ENCODE results near the gene PADI3.

DNA sequence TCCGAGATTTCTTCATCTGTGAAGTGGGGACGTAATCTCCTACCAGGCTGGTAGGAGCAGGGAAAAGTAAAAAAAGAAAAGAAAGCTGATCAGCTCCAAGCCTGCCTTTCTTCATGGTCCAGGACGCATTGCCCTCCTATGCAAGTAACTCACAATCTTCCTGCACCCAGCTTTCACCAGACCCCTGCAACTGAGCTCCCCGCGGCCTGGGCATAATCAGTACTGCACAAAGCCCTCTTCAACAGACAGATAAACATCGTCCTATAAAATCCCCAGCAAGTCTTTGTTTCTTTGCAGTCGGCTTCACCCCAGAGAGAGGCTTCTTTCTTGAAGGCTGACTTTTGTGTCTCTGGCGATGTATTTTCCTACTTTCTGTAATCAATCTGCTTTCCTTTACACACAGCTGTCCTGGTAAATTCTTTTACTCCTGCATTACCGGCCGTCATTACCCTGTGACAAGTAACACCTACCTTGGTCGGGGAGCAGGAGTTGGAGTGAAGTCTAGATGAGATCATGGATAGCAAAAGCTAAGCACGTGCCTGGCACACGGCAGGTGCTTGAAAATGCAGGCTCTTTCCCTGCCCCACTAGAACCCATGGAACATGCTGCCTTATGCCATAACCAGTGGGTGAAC lies 35.6 kb upstream of the PADI3 start:
- TF ChIP-seq, protein P1, sequence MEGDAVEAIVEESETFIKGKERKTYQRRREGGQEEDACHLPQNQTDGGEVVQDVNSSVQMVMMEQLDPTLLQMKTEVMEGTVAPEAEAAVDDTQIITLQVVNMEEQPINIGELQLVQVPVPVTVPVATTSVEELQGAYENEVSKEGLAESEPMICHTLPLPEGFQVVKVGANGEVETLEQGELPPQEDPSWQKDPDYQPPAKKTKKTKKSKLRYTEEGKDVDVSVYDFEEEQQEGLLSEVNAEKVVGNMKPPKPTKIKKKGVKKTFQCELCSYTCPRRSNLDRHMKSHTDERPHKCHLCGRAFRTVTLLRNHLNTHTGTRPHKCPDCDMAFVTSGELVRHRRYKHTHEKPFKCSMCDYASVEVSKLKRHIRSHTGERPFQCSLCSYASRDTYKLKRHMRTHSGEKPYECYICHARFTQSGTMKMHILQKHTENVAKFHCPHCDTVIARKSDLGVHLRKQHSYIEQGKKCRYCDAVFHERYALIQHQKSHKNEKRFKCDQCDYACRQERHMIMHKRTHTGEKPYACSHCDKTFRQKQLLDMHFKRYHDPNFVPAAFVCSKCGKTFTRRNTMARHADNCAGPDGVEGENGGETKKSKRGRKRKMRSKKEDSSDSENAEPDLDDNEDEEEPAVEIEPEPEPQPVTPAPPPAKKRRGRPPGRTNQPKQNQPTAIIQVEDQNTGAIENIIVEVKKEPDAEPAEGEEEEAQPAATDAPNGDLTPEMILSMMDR (IDR thresholded peaks at IDR 0.05 in 8 of 11, conservative IDR thresholded peaks at IDR 0.05 in 3 of 11) = no peak
- no peak for TF ChIP-seq POLR2AphosphoS5 (IDR thresholded peaks at IDR 0.05)

Measured in spleen (tissue), 7 donors.